HCT116 (cell line): ENCODE measurements around the gene OPALIN. TPM values are rescaled to one million over a fixed set of nuclear protein-coding genes. Genes with fewer than 3 reads are reported as not detected.

Source experiments
- ATAC-seq: fragments of 200-7000 bp; cut with Tn5 transposase; 2 replicates; pipeline ENCODE4 v1.9.1; 2020; ENCODE audit warnings: mild to moderate bottlenecking, moderate library complexity
- BruUV-seq: library from RNA; stranded (reverse); fragments of 400-500 nt; replicated peaks from 2 replicates; lab custom pipeline; 2021; lab: Mats Ljungman, UMichigan
- CTCF ChIA-PET: fragments of 300-600 bp; sonication (Branson Sonifier 250); formaldehyde crosslinking; loops from one replicate; lab custom pipeline; 2021; ENCODE audit warnings: antibody characterized with exemption; lab: Charles Lee
- POLR2A ChIA-PET: fragments of 300-600, 350-600 bp; sonication (Branson Sonifier 250); formaldehyde crosslinking; loops from one replicate; lab custom pipeline; 2021; ENCODE audit warnings: antibody characterized with exemption; lab: Charles Lee
- RAD21 ChIA-PET, 2 experiments: fragments of 300-600 bp; sonication (Branson Sonifier 250); formaldehyde crosslinking; loops; one replicate each; lab custom pipeline; 2023; ENCODE audit warnings: low total read pairs in 2 of 2; ENCODE audit not compliant: uncharacterized antibody in 2 of 2, unreplicated experiment in 2 of 2, low non-redundant PET in 1 of 2; lab: Charles Lee
- DNase-seq: peaks from one replicate; pipeline ENCODE4 v3.0.0-alpha.2; 2010; ENCODE audit warnings: low read depth, low spot score
- H2AFZ ChIP-seq: fragments of 200-600 bp; shearing (Covaris generic), sonication (generic); 2 replicates; pipeline ENCODE4 v1.6.1; 2017; ENCODE audit warnings: low read depth, mixed run types, mixed read lengths, antibody characterized with exemption, low read length; ENCODE audit not compliant: poor library complexity, severe bottlenecking
- H3K27ac ChIP-seq: 2 replicates; pipeline ENCODE4 v1.5.1; 2012; ENCODE audit warnings: low read depth, low read length
- H3K27me3 ChIP-seq: fragments of 200-600 bp; sonication (generic); 2 replicates; pipeline ENCODE4 v1.6.1; 2016; ENCODE audit warnings: mixed run types, low read length, mixed read lengths; ENCODE audit not compliant: insufficient read depth
- H3K36me3 ChIP-seq, 2 experiments: fragments of 200-500 bp in 1 of 2; fragments of 200-600 bp in 1 of 2; sonication (Bioruptor generic) in 1 of 2; sonication (generic) in 1 of 2; 2 replicates each; pipeline versions ENCODE4 v1.5.1 to v1.6.1; 2014 to 2016; ENCODE audit warnings: low read length in 2 of 2, inconsistent platforms in 1 of 2, mixed read lengths in 1 of 2, mixed run types in 1 of 2; ENCODE audit not compliant: insufficient read depth in 2 of 2, control insufficient read depth in 1 of 2
- H3K4me1 ChIP-seq, 2 experiments: fragments of 200-600 bp in 1 of 2; sonication (generic) in 1 of 2; 2 replicates each; pipeline versions ENCODE4 v1.5.1 to v1.6.1; 2012 to 2017; ENCODE audit warnings: low read length in 2 of 2, inconsistent platforms in 1 of 2, mild to moderate bottlenecking in 1 of 2, mixed read lengths in 1 of 2, mixed run types in 1 of 2, moderate library complexity in 1 of 2; ENCODE audit not compliant: insufficient read depth in 2 of 2, control insufficient read depth in 1 of 2
- H3K4me2 ChIP-seq: fragments of 200-600 bp; sonication (generic); 2 replicates; pipeline ENCODE4 v1.6.1; 2017; ENCODE audit warnings: mixed run types, low read length, mixed read lengths
- H3K4me3 ChIP-seq, 2 experiments: fragments of 200-600 bp in 1 of 2; sonication (generic) in 1 of 2; replicated peaks in 1 of 2; 2 replicates each; pipeline ENCODE4 v1.5.1; 2011 to 2016; ENCODE audit warnings: low read length in 2 of 2, control low read depth in 1 of 2, low read depth in 1 of 2, mild to moderate bottlenecking in 1 of 2, mixed read lengths in 1 of 2, mixed run types in 1 of 2
- H3K79me2 ChIP-seq: fragments of 200-600 bp; sonication (generic); 2 replicates; pipeline ENCODE4 v1.6.1; 2017; ENCODE audit warnings: mild to moderate bottlenecking, mixed run types, low read length, moderate library complexity, mixed read lengths; ENCODE audit not compliant: insufficient read depth
- H3K9ac ChIP-seq: fragments of 200-600 bp; sonication (generic); 2 replicates; pipeline ENCODE4 v1.6.1; 2016; ENCODE audit warnings: low read length, mixed read lengths
- H3K9me2 ChIP-seq: fragments of 200-600 bp; sonication (generic), shearing (Covaris generic); 2 replicates; pipeline ENCODE4 v1.6.1; 2017; ENCODE audit warnings: mixed run types, mild to moderate bottlenecking, moderate library complexity; ENCODE audit not compliant: insufficient read depth
- H3K9me3 ChIP-seq, 2 experiments: fragments of 200-500 bp in 1 of 2; fragments of 200-600 bp in 1 of 2; sonication (Bioruptor generic) in 1 of 2; sonication (generic) in 1 of 2; 2 replicates each; pipeline ENCODE4 v1.6.1; 2014 to 2017; ENCODE audit warnings: low read length in 2 of 2, mixed read lengths in 2 of 2, inconsistent platforms in 1 of 2, low read depth in 1 of 2, mild to moderate bottlenecking in 1 of 2, mixed run types in 1 of 2, moderate library complexity in 1 of 2; ENCODE audit not compliant: control insufficient read depth in 1 of 2, insufficient read depth in 1 of 2
- H4K20me1 ChIP-seq: fragments of 200-600 bp; sonication (generic), shearing (Covaris generic); 2 replicates; pipeline ENCODE4 v1.6.1; 2017; ENCODE audit warnings: mixed run types, mild to moderate bottlenecking, moderate library complexity; ENCODE audit not compliant: insufficient read depth
- CEBPB ChIP-seq: IDR thresholded peaks from 2 replicates; pipeline ENCODE4 v1.6.1; 2012; ENCODE audit warnings: low read depth
- EGR1 ChIP-seq: IDR thresholded peaks from 2 replicates; pipeline ENCODE4 v1.6.1; 2012; ENCODE audit warnings: low read depth
- ELF1 ChIP-seq: IDR thresholded peaks from 2 replicates; pipeline ENCODE4 v1.6.1; 2012; ENCODE audit warnings: low read depth, borderline replicate concordance
- RAD21 ChIP-seq: IDR thresholded peaks from 2 replicates; pipeline ENCODE4 v1.6.1; 2012; ENCODE audit warnings: low read depth, mild to moderate bottlenecking
- SIN3A ChIP-seq: IDR thresholded peaks from 2 replicates; pipeline ENCODE4 v1.6.1; 2012; ENCODE audit warnings: low read depth
- SP1 ChIP-seq: IDR thresholded peaks from 2 replicates; pipeline ENCODE4 v1.6.1; 2012; ENCODE audit warnings: low read depth
- YY1 ChIP-seq: IDR thresholded peaks from 2 replicates; pipeline ENCODE4 v1.6.1; 2011; ENCODE audit warnings: low read length, low read depth, moderate library complexity, mild to moderate bottlenecking; ENCODE audit not compliant: insufficient replicate concordance; ENCODE audit errors: extremely low read depth
- intact Hi-C: fragments of 100-400 bp; cut with micrococcal nuclease; formaldehyde crosslinking; loops from 2 replicates; pipeline ENCODE4 v1.10.0; 2022
- total RNA-seq: library from RNA; stranded (reverse); gene quantifications from one replicate; pipeline ENCODE4 v1.2.1, GENCODE V29; 2021; ENCODE audit not compliant: unreplicated experiment
- TF ChIP-seq, protein P1 (sequence below): IDR thresholded peaks from 2 replicates; pipeline ENCODE4 v1.6.1; 2012; ENCODE audit warnings: low read depth
- TF ChIP-seq, protein P2 (sequence below), 3 experiments: fragments of 200-600 bp in 1 of 3; sonication (generic) in 1 of 3; IDR thresholded peaks in 2 of 3; conservative IDR thresholded peaks in 1 of 3; 2 replicates each; pipeline ENCODE4 v1.5.1; 2012 to 2017; ENCODE audit warnings: low read depth in 2 of 3, low read length in 2 of 3, antibody characterized with exemption in 1 of 3, borderline replicate concordance in 1 of 3, control low read depth in 1 of 3, mild to moderate bottlenecking in 1 of 3, mixed read lengths in 1 of 3, mixed run types in 1 of 3, moderate library complexity in 1 of 3; ENCODE audit not compliant: insufficient read depth in 1 of 3
- TF ChIP-seq, protein P3 (sequence below): IDR thresholded peaks from 2 replicates; pipeline ENCODE4 v1.6.1; 2011; ENCODE audit warnings: mild to moderate bottlenecking, low read length, moderate library complexity; ENCODE audit not compliant: insufficient replicate concordance; ENCODE audit errors: extremely low read depth

The OPALIN gene
- total RNA-seq, 1 experiment from 2014 or later = not detected

DNA sequence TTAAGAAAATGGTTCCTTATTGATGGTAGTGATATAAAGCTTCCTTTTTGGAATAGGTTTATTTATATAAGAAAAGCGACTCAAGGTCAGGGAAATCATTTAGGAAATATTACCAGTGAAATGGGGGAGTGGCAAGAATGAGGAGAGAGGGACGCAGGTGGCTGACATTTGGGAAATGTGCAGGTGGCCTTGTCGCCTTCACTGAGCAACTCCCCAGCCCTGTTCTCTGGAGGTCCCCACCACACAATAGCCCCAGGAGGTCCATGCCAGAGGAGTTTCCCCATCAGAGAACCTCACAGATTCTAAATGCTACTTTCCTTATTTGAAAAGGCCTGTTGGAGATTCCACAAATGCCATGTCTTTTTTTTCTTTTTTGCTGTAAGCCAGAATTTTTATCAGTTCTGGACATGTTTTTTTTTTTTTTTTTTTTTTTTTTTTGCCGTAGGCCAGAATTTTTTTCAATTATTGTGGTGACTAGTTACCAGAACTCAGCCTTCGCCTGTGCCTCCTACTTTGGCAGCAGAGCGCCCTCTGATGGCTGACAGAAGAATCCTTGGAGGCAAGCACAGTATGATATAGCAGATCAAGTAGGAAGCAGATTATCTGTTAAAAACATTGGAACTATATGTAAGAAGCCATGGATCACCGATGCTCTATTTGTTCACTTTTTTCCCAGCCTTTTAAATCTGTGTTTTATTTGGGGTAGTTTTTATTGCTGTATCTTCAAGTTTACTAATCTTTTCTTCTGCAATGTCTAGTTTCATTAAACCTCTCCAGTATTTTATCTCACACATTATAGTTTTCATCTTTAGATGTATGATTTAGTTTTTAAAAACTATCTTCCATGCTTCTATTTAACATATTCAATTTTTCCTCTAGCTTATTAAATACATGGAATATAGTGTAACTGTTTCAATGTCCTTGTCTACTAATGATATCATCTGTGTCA, 18.6 kb downstream of the OPALIN start:
- ATAC-seq = peak; percentile 99
- Histone ChIP-seq H3K9ac (no peak overlapping the region), H3K4me1 (no peaks in the 10 kb centered on the region), H3K9me3 (no peaks in the 10 kb centered on the region), H3K36me3 (no peaks in the 10 kb centered on the region), H4K20me1 (no peaks in the 10 kb centered on the region), H3K4me2 (no peak overlapping the region), H3K9me2 (no peaks in the 10 kb centered on the region), H3K79me2 (no peaks in the 10 kb centered on the region), H3K4me3 (no peak overlapping the region), H2AFZ (no peak overlapping the region), H3K27me3 (no peaks in the 10 kb centered on the region), H3K27ac (no peak overlapping the region)
- DNase-seq = peak; percentile 53
- CTCF ChIA-PET = interaction anchor here (0.8 to 1.7 kb wide), 6 partner anchors 30 to 646 kb away, joined by 3 to 4 read pairs (median 3); partner anchors contain the start of gene TCTN3
- RAD21 ChIA-PET = no interaction called here
- no TSS peak for BruUV-seq
- TF ChIP-seq ELF1 = no peak
- no peak for TF ChIP-seq EGR1
- TF ChIP-seq SIN3A = no peak
- TF ChIP-seq, protein P1, sequence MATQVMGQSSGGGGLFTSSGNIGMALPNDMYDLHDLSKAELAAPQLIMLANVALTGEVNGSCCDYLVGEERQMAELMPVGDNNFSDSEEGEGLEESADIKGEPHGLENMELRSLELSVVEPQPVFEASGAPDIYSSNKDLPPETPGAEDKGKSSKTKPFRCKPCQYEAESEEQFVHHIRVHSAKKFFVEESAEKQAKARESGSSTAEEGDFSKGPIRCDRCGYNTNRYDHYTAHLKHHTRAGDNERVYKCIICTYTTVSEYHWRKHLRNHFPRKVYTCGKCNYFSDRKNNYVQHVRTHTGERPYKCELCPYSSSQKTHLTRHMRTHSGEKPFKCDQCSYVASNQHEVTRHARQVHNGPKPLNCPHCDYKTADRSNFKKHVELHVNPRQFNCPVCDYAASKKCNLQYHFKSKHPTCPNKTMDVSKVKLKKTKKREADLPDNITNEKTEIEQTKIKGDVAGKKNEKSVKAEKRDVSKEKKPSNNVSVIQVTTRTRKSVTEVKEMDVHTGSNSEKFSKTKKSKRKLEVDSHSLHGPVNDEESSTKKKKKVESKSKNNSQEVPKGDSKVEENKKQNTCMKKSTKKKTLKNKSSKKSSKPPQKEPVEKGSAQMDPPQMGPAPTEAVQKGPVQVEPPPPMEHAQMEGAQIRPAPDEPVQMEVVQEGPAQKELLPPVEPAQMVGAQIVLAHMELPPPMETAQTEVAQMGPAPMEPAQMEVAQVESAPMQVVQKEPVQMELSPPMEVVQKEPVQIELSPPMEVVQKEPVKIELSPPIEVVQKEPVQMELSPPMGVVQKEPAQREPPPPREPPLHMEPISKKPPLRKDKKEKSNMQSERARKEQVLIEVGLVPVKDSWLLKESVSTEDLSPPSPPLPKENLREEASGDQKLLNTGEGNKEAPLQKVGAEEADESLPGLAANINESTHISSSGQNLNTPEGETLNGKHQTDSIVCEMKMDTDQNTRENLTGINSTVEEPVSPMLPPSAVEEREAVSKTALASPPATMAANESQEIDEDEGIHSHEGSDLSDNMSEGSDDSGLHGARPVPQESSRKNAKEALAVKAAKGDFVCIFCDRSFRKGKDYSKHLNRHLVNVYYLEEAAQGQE = no peak
- TF ChIP-seq SP1 = no peak
- TF ChIP-seq, protein P2, sequence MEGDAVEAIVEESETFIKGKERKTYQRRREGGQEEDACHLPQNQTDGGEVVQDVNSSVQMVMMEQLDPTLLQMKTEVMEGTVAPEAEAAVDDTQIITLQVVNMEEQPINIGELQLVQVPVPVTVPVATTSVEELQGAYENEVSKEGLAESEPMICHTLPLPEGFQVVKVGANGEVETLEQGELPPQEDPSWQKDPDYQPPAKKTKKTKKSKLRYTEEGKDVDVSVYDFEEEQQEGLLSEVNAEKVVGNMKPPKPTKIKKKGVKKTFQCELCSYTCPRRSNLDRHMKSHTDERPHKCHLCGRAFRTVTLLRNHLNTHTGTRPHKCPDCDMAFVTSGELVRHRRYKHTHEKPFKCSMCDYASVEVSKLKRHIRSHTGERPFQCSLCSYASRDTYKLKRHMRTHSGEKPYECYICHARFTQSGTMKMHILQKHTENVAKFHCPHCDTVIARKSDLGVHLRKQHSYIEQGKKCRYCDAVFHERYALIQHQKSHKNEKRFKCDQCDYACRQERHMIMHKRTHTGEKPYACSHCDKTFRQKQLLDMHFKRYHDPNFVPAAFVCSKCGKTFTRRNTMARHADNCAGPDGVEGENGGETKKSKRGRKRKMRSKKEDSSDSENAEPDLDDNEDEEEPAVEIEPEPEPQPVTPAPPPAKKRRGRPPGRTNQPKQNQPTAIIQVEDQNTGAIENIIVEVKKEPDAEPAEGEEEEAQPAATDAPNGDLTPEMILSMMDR (IDR thresholded peaks at IDR 0.05 in 2 of 3, conservative IDR thresholded peaks at IDR 0.05 in 1 of 3; ENCODE audit: borderline replicate concordance in 1 of 3, insufficient read depth in 1 of 3, low read depth in 2 of 3, low read length in 2 of 3) = peak; percentile 79 to 96 (median 94)
- no peak for TF ChIP-seq CEBPB
- TF ChIP-seq YY1 = peak; percentile 9
- TF ChIP-seq, protein P3, sequence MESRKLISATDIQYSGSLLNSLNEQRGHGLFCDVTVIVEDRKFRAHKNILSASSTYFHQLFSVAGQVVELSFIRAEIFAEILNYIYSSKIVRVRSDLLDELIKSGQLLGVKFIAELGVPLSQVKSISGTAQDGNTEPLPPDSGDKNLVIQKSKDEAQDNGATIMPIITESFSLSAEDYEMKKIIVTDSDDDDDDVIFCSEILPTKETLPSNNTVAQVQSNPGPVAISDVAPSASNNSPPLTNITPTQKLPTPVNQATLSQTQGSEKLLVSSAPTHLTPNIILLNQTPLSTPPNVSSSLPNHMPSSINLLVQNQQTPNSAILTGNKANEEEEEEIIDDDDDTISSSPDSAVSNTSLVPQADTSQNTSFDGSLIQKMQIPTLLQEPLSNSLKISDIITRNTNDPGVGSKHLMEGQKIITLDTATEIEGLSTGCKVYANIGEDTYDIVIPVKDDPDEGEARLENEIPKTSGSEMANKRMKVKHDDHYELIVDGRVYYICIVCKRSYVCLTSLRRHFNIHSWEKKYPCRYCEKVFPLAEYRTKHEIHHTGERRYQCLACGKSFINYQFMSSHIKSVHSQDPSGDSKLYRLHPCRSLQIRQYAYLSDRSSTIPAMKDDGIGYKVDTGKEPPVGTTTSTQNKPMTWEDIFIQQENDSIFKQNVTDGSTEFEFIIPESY = no peak
- TF ChIP-seq RAD21 = peak; percentile 74
- intact Hi-C loops = loop anchor here (2.0 kb wide), 1 partner anchor 323 kb away; no protein-coding TSS in a partner anchor
- POLR2A ChIA-PET = no interaction called here
